Spleen (tissue), 7 donors: ENCODE data around the gene SARM1.

Source experiments
- CTCF ChIP-seq, 11 experiments: fragments of 200-600 bp in 7 of 11; fragments of 450-650 bp in 4 of 11; sonication (generic) in 4 of 11; IDR thresholded peaks in 8 of 11; conservative IDR thresholded peaks in 3 of 11; 1 replicate in 7 of 11; 2 replicates in 4 of 11; pipeline versions ENCODE4 v1.4.0 to v1.8.0; 2016 to 2021; ENCODE audit warnings: antibody characterized with exemption in 11 of 11, inconsistent platforms in 4 of 11, mild to moderate bottlenecking in 1 of 11
- POLR2A ChIP-seq, 3 donors: fragments of 450-650 bp; IDR thresholded peaks; one replicate each; pipeline ENCODE4 v1.5.1; 2017; ENCODE audit warnings: antibody characterized with exemption in 3 of 3, mild to moderate bottlenecking in 1 of 3
- POLR2AphosphoS5 ChIP-seq, 3 donors: sonication (generic); formaldehyde crosslinking; IDR thresholded peaks; one replicate each; pipeline ENCODE4 v1.5.1; 2017; ENCODE audit warnings: antibody characterized with exemption in 3 of 3
- donor health status: DM: no; HTN: no; CAD: no; lungs with moderate emphysema.
- donor health status: DM: no; HTN: no; CAD: no.
- donor health status: DM: no; HTN: no; CAD: no.

GRCh38 chr17:28392491-28392890 is 21.0 kb downstream of the SARM1 start:
- TF ChIP-seq CTCF (IDR thresholded peaks at IDR 0.05 in 8 of 11, conservative IDR thresholded peaks at IDR 0.05 in 3 of 11) = no peak
- no peak for TF ChIP-seq POLR2A (IDR thresholded peaks at IDR 0.05)
- TF ChIP-seq POLR2AphosphoS5 (IDR thresholded peaks at IDR 0.05) = peak in 2 of 3 donors; percentile 59 to 62
